GM12801 (cell line): Measurements from ENCODE around the gene KRTAP9-2.
"Not testable (repeated sequence)": the region's sequence is repeated elsewhere in the genome, so short reads cannot be mapped to it uniquely, and the experiment has no call there.

Experiments
- TF ChIP-seq, protein P1 (sequence below): IDR thresholded peaks from one replicate; pipeline ENCODE4 v1.5.1; 2011; ENCODE audit warnings: control low read depth; ENCODE audit not compliant: insufficient read length; ENCODE audit errors: extremely low read depth

KRTAP9-2 gene, protein sequence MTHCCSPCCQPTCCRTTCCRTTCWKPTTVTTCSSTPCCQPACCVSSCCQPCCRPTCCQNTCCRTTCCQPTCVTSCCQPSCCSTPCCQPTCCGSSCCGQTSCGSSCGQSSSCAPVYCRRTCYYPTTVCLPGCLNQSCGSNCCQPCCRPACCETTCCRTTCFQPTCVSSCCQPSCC

DNA sequence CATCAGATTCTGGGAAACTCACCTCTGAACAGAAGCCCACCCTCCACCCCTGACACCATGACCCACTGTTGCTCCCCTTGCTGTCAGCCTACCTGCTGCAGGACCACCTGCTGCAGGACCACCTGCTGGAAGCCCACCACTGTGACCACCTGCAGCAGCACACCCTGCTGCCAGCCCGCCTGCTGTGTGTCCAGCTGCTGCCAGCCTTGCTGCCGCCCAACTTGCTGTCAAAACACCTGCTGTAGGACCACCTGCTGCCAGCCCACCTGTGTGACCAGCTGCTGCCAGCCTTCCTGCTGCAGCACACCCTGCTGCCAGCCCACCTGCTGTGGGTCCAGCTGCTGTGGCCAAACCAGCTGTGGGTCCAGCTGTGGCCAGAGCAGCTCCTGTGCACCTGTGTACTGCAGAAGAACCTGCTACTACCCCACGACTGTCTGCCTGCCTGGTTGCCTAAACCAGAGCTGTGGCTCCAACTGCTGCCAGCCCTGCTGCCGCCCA lies at the start of gene KRTAP9-2:
Gene KRTAP9-2 (plus strand): TSS at position 51 of the 498 bp plus-strand sequence. CDS start 7 bp downstream, at position 58.
- TF ChIP-seq, protein P1, sequence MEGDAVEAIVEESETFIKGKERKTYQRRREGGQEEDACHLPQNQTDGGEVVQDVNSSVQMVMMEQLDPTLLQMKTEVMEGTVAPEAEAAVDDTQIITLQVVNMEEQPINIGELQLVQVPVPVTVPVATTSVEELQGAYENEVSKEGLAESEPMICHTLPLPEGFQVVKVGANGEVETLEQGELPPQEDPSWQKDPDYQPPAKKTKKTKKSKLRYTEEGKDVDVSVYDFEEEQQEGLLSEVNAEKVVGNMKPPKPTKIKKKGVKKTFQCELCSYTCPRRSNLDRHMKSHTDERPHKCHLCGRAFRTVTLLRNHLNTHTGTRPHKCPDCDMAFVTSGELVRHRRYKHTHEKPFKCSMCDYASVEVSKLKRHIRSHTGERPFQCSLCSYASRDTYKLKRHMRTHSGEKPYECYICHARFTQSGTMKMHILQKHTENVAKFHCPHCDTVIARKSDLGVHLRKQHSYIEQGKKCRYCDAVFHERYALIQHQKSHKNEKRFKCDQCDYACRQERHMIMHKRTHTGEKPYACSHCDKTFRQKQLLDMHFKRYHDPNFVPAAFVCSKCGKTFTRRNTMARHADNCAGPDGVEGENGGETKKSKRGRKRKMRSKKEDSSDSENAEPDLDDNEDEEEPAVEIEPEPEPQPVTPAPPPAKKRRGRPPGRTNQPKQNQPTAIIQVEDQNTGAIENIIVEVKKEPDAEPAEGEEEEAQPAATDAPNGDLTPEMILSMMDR = not testable (repeated sequence)

DNA sequence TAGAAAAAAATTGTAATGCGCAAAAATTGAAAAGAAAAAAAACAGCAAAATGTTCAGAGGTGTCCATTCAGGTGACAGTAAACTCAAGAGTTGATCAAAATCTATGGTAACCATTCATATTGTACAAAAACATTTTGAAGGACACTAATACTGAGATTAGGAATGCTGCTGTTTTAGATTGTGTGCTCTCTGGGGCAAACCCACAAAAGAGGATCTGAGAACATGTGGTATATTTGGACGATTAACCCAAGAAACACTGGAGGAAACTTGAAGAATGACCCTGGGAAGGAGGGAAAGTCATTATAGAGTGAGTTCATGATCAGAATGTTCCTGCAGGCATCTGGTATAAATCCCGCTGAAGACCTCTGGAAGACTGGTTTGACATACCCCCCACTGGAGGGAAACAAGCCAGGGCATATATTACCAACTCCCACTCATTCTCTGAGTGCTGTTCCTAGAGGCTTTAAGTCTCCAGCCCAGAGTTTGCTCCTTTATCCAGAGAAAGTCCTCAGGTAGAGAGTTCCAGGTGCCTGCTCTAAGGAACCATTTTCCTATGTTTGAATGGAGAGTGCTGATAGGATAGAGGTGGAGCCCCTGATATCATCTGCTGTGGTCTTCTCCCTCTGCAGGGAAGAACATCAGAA lies 49.6 kb upstream of the KRTAP9-2 start:
- TF ChIP-seq, protein P1 = no peak

DNA sequence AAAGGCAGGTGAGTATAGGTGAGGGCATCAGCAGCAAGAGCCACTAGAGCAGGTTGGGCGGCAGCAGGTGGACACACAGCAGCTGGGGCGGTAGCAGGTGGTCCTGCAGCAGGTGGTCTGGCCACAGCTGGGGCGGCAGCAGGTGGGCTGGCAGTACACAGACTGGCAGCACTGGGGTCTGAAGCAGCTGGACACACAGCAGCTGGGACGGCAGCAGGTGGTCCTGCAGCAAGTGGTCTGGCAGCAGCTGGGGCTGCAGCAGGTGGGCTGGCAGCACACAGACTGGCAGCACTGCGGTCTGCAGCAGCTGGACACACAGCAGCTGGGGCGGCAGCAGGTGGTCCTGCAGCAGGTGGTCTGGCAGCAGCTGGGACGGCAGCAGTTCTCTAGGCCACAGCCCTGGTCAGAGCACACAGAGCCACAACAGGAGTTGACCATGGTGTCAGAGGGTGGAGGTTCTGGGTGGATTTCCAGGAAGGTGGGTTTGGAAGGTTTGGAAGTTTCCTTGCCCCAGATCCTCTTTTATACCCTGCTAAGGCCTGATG lies 48.6 kb upstream of the KRTAP9-2 start, which contains the start of gene KRTAP4-2:
Gene KRTAP4-2 (minus strand): TSS at position 495 of the 545 bp plus-strand sequence. CDS start 57 bp downstream, at position 438.
- TF ChIP-seq, protein P1 = no peak

DNA sequence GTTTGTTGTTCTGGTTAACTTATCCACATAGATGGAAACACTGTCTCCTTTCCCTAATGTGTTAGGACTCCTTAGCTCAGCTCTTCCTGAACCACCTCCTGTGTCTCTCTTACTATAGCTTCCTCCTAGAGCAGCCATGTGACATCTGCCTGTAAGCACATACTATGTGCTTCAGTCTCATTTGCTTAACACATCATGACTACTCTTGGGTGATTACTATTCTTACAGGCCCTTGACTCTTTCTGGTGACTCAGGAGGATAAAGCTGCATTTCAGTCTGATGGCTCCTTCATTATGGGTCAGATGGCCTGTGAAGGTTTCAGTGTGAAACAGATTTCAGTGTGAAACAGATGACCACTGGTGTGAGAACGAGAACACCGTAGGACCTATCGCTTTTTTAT lies 48.1 kb upstream of the KRTAP9-2 start:
- TF ChIP-seq, protein P1 = no peak

DNA sequence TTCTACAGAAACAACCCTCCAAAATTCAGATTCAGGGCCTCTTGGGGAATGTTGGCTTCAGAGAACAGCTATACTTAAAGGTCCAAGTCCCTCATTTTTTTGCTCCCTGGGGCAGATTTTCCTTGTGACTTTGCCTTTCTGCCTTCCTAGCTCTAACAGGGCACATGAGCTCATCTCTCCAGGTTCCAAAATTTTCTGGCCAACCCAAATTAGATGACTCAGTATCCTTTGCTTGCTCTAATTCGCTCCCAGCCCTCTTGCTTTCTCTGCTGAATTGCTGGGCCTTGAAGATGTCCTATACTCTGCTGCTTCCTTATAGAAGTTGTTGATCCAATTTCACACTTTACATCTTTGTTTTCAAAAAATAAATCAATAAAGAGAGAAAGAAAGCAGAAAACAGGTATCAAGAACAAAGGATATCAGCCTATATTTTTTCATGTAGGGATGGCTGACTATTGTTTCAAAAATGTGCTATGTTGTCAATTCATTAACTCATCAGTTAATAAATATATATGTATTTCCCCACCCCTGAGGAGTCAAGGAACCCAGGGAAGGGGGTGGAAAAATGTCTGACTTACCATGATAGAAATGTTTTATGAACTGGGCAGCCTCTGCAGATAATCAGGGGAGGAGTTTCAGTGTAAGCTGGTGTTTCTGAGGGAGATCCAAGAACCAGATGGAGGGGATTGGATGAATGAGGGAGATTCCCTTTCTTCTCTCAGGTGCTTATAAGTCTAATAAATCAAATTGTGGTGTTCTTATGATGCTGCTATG lies 47.4 kb upstream of the KRTAP9-2 start:
- TF ChIP-seq, protein P1 = no peak

DNA sequence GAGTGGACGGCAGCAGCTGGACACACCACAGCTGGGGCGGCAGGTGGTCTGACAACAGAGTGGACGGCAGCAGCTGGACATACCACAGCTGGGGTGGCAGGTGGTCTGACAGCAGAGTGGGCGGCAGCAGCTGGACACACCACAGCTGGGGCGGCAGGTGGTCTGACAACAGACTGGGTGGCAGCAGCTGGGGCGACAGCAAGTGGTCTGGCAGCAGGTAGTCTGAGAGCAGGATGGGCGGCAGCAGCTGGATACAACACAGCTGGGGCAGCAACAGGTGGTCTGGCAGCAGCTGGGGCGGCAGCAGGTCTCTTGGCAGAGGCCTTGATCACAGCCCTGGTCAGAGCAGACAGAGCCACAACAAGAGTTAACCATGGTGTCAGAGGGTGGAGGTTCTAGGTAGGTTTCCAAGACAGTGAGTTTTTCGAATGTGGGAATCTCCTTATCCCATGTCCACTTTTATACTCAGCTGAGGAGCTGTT lies 41.9 kb upstream of the KRTAP9-2 start, which contains the start of gene KRTAP4-1:
Gene KRTAP4-1 (minus strand): TSS at position 432 of the 482 bp plus-strand sequence. CDS start 57 bp downstream, at position 375.
- TF ChIP-seq, protein P1 = no peak
